ENCODE data around the gene CTAGE4.
"Not testable (repeated sequence)": the region's sequence is repeated elsewhere in the genome, so short reads cannot be mapped to it uniquely, and the experiment has no call there.

Gene CTAGE4

GRCh38 chr7:144203086-144203485 lies 19.8 kb downstream of the CTAGE4 start:
- not testable (repeated sequence) for DNase-seq (ENCODE audit: extremely low read depth in 1 of 2, low read depth in 1 of 2)

GRCh38 chr7:144205306-144205705 lies 22.0 kb downstream of the CTAGE4 start:
- not testable (repeated sequence) for DNase-seq (ENCODE audit: extremely low read depth in 1 of 2, low read depth in 1 of 2)

- not testable (repeated sequence) for DNase-seq (ENCODE audit: extremely low read depth in 1 of 2, low read depth in 1 of 2)
These were observed 33.9 kb downstream of the CTAGE4 start for GRCh38 chr7:144217200-144217599.

GRCh38 chr7:144218581-144218980 lies 35.3 kb downstream of the CTAGE4 start:
- DNase-seq (ENCODE audit: extremely low read depth in 1 of 2, low read depth in 1 of 2) = not testable (repeated sequence)

- DNase-seq (ENCODE audit: extremely low read depth in 1 of 2, low read depth in 1 of 2) = not testable (repeated sequence)
These were observed 35.9 kb downstream of the CTAGE4 start for GRCh38 chr7:144219149-144219548.

GRCh38 chr7:144220531-144220930 lies 37.3 kb downstream of the CTAGE4 start:
- not testable (repeated sequence) for DNase-seq (ENCODE audit: extremely low read depth in 1 of 2, low read depth in 1 of 2)

GRCh38 chr7:144223675-144224074 lies 40.4 kb downstream of the CTAGE4 start:
- not testable (repeated sequence) for DNase-seq (ENCODE audit: extremely low read depth in 1 of 2, low read depth in 1 of 2)

GRCh38 chr7:144226866-144227265 lies 43.6 kb downstream of the CTAGE4 start:
- not testable (repeated sequence) for DNase-seq (ENCODE audit: extremely low read depth in 1 of 2, low read depth in 1 of 2)

- not testable (repeated sequence) for DNase-seq (ENCODE audit: extremely low read depth in 1 of 2, low read depth in 1 of 2)
These were observed 45.5 kb downstream of the CTAGE4 start for GRCh38 chr7:144228810-144229209.

GRCh38 chr7:144231027-144231426 lies 47.8 kb downstream of the CTAGE4 start:
- not testable (repeated sequence) for DNase-seq (ENCODE audit: extremely low read depth in 1 of 2, low read depth in 1 of 2)

GRCh38 chr7:144233039-144233438 lies 49.8 kb downstream of the CTAGE4 start:
- DNase-seq (ENCODE audit: extremely low read depth in 1 of 2, low read depth in 1 of 2) = not testable (repeated sequence)

Measured in activated CD8-positive, alpha-beta memory T cell treated with anti-CD3 and anti-CD28 coated beads for 1 hour (primary cell).